DMS 273 (cell line): Measurements from ENCODE around the gene ZNF106.

ENCODE experiments used
- DNase-seq: peaks from one replicate; lab custom pipeline; 2025; ENCODE audit not compliant: unreplicated experiment; lab: John Stamatoyannopoulos, UW

The ZNF106 gene

GRCh38 chr15:42408178-42408577 is 82.8 kb downstream of the ZNF106 start:
- no peak for DNase-seq

- DNase-seq = no peak
These were observed 85.0 kb downstream of the ZNF106 start for GRCh38 chr15:42405863-42406482.

DNA sequence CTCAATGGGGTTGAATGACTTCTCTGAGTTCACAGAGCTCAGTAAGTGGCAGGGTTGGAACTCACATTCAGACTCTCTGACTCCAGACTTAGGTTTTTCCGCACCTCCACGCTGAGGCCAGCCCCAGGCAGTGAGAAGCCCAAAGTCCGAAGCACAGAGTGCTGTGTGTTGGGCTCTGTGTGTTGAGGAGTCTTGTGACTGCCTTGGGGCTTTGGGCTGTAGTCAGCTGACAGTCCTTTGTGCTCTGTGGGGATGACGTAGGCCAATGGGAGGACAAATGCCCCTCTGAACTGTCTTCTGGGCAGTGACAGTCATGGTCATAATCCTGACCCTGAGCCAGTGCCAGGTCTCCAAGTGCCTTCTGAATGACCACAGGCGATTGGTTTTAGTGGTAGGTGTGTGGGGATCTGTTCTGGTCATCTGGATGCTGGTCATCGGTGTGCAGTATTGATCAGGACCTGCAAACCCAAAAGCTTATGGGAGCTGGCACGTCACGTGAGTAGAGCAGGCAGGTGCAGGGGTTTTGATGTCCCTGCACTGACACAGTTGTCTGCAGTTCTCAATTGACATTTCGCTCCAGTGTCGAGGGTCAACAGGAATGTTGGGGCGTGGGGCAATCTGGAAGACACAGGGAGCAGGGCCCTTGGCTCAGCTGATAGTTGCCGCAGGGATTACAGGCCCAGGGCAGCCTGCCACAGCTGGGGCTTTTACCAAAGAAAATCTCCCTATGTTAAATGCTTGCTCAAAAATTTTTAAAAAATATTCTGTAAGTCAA is 86.3 kb downstream of the ZNF106 start:
- DNase-seq = no peak

DNA sequence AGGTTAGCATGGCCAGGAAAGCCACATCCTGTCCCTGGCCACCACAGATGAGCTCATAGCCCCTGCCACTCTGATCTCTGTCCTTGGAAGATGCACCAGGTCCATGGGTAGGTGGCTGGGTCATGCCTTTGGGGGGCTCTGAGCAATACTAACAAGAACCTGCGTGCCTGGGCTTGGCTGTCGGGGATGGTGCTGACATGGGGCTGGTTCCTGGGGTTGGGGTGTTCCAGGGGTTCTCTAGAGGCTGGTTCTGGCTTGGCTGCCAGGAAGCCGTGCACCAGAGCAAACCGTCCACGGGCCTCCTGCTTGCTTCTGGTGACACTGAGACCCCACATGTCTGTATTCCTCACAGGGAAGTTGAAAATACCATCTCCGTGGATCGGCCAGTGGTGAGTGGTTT is 87.6 kb downstream of the ZNF106 start:
- DNase-seq = no peak

DNA sequence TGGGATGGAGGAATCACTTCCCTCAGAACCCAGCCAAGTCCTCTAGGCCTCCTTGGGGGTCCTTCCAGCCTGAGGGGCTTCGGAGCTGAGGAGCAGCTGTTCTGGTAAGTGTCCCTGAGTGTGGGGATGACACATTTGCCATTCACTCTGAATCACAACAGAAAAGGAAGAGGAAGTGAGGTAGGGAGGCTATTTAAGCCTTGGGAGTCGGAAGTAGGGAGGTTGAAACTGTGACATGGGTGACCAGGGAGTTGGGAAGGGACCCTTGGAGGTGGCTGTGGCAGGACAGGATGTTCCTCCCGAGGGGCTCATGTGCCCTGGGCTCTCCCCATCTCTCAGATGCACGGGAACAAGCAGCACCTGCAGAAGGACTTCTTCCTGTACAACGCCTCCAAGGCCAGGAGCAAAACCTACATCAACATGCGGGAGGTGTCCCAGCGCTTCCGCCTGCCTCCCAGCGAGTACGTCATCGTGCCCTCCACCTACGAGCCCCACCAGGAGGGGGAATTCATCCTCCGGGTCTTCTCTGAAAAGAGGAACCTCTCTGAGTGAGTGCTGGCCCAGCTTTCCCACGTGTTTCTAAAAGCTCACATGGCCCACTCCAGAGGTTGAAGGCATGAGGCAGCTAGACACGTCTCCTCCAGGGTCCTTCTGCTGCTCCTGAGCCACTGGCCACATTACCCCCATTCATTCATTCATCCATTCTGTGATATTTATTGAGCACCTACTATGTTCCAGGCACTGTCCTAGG is 88.3 kb downstream of the ZNF106 start:
- DNase-seq = no peak

DNA sequence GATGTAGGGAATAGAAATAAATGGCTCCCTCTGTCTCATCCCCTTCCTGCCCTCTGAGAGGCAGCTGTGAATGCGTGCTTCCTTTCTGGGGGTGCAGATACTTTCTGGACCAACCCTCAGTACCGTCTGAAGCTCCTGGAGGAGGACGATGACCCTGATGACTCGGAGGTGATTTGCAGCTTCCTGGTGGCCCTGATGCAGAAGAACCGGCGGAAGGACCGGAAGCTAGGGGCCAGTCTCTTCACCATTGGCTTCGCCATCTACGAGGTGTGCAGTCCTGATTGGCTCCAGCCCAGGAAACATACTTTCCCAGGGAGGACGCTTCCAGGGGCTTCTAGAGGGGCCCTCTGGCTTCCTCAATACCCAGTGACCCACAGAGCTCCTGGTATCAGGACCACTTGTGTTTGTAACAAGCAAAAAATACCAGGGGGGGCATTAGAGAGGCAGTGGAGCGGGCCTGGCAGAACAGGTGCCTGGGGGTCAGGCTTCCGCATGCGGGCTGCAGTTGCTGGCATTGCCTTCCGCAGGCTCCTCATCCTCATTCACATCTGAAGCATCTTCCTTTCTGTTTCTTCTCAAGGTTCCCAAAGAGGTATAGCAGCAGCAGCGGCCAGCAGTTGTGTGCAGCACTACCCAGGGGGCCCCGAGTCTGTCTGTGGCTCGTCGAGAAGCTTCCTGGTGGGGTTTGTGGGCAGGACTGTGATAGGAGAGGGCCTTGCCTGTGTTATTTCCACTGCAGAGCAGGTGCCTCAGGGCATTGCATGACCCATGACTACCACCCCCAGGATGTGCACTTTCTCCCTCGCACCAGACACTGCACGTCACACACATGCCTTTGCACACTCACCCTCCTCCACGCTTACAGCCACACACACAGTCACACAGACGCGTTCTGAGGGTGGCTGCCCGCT is 89.1 kb downstream of the ZNF106 start:
- DNase-seq = no peak

DNA sequence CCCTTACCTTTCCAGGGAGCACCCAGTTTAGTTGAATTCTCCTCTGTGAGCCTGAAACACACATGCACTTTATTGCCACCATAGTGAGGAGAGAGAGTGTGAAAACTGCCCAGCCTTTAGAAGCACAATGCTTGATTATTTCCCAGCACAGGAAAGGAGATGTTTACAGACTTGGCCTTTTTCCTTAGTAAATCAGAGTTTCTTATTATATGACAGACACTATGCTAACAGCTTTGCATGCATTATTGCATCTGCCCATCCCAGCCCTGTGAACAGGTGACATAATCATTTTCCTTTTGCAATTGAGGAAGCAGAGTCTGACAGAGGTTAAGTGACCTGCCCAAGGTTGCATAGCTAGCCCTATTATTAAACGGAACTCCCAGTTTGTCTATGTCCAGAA is 95.1 kb downstream of the ZNF106 start:
- DNase-seq = no peak

DNA sequence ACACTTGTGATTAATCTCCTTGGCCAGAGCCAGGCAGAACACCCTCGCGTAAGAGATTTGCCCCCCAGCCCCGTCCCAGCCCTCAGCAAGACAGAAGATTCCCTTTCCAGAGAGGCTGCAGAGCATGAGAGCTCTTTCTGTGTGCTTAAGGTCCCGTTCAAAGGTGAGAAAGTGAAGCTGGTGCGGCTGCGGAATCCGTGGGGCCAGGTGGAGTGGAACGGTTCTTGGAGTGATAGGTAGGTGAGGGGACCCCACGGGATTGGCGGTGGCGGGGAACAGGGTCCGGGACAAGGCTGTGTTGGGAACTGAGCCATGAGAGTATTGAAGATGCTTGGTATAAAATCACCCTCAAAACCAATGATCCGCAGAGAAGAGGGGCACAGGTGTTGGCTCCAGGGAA is 96.8 kb downstream of the ZNF106 start:
- no peak for DNase-seq

DNA sequence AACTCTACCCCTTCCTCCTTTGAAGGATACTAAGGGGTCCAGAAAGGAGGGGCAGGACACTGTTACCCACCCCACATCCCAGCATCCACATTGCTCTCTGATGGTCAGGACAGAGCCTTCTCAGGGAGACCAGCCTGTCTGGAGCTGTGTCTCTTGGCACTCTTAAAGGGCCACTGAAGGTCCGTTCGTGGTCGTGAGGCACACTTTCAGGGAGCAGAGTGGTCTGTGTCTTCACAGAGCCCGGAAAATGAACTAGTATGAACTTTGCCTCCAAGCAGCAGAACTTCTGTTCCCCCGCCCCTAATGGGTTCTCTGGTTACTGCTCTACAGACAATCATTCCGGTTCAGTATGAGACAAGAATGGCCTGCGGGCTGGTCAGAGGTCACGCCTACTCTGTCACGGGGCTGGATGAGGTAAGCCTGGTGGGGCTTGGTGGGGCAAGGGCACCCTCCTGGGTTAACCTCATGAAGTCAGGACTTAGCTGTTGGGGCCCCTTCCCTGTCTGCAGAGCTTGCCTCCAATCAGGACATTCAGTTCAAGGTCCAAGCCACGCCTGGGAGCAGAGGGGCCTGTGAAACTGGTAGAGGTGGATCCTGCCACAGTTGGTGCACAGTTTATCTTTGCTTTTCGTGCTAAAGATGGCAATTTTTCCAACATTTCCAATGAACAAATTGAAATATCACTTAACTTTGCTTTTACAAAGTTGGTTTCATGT is 98.5 kb downstream of the ZNF106 start:
- DNase-seq = no peak

- DNase-seq = no peak
These were observed 103.3 kb downstream of the ZNF106 start for GRCh38 chr15:42387603-42388002.

DNA sequence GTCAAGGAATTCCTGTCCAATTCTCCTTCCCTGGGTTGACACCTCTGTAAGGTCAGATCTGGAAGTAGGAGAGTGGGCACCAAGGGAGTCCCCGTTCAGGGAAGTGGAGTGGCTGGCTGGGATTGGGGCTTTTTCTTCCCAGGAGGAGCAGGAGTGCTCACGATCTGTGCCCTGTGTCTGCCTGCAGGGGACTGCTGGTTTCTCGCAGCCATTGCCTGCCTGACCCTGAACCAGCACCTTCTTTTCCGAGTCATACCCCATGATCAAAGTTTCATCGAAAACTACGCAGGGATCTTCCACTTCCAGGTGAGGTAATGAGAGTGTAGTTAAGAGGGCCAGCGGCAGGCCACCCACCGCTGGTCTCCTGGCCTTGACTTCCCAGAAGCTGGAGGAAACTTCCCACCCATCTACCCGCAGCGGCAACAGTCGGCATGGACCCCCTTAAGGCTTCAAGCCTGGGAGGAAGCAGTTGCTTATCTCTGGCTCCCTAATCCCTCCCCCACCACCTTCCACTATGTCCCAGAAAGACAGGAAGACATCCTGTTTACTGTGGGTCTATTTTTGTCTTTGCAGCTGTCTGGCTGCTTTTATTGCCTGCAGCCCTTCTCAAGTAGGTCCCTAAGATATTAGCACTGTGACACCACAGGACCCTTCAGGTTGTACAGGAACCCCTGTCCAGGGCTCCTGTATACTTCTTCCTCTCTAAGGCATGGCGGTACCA is 104.8 kb downstream of the ZNF106 start:
- no peak for DNase-seq

- DNase-seq = peak; percentile 66
These were observed 105.5 kb downstream of the ZNF106 start for GRCh38 chr15:42385206-42385979.

- no peak for DNase-seq
These were observed 106.3 kb downstream of the ZNF106 start for GRCh38 chr15:42384597-42384996.

GRCh38 chr15:42378011-42378410 is 112.9 kb downstream of the ZNF106 start:
- no peak for DNase-seq

DNA sequence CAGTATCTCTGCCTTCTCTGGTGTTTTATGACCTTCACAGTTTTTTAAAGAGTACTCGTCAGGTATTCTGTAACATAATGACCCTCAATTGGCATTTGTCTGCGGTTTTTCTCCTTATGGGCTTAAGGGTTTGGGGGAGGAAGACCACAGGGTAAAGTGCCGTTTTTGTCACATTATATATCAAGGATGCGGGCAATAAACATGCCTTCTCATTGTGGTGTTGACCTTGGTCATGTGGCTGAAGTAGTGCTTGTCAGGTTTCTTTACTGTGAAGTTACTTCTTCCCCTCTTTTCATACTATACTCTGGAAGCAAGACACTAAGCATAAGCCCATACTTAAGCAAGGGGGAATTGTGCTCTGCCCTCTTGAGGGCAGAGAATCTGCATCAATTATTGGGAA is 115.0 kb downstream of the ZNF106 start:
- DNase-seq = no peak

DNA sequence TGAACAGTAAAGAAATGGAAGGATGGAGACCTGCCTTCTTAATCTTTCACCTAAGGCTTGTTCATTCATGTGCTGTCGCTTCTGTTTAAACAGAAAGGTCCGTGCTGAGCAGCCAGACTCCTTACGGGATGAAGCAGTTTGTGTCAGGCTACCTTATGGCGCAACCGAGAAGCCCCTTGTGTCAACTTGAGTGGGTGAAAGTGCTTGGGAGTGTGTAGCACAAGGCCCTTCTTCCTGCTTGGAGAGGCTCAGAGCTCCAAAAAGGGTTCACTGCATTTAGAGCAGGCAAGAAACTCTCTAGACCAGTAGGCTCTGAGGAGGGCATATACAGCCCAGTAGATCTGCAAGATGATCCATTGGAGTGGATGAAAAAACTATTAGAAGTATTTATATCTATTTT is 115.7 kb downstream of the ZNF106 start:
- no peak for DNase-seq

DNA sequence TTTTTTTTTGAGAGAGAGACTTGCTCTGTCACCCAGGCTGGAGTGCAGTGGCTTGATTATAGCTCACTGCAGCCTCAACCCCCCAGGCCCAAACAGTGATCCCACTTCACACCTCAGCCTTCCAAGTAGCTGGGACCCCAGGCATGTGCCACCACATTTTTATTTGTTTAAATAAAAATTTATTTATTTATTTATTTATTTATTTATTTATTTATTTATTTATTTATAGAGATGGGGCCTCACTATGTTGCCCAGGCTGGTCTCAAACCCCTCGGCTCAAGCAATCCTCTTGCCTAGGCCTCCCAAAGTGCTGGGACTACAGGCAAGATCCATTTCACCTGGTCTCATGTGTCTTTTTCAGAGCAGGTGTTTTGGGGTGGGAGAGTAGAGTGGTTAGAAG is 116.1 kb downstream of the ZNF106 start:
- DNase-seq = no peak

DNA sequence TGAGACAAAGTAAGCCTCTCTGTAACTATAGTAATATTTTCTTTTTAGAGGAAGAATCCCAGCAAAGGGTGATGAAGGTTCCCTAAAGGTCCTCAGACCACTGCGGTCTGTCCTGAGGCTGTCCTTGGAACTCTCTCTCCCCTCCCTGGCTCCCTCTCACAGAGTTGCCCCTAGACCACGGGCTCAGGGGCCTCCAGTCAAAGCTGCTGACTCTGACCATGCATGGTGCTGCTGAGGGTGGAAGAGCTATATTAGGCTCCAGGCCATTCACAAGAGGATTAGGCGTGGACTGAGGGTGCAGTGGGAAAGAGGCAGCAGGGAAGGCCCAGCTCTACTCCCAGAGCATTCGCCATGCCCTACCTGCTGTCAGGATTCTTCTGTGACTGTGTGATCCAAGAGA is 117.0 kb downstream of the ZNF106 start:
- no peak for DNase-seq

- DNase-seq = no peak
These were observed 117.7 kb downstream of the ZNF106 start for GRCh38 chr15:42373274-42373673.
